ENCODE data around the gene PARN.

DNA sequence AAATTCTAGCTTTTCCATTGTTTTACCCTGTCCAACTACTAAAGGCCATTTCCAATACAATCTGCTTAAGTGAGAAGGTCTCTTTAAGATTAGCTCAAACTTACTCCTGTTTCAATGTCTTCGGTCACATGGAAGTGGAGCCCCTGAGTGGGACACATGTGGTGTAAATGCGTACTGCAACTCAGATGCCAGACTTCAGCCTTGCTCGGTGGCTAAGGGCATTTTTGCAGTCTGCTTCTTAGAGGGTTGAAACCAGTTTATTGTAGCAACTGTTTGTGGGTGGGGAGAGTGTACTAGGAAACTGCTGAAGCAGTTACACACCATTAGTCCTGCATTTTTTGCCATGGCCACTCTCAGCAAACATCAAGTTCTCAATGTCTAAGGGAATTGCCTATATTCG lies 140.6 kb downstream of the PARN start:
- TF ChIP-seq, protein P1, sequence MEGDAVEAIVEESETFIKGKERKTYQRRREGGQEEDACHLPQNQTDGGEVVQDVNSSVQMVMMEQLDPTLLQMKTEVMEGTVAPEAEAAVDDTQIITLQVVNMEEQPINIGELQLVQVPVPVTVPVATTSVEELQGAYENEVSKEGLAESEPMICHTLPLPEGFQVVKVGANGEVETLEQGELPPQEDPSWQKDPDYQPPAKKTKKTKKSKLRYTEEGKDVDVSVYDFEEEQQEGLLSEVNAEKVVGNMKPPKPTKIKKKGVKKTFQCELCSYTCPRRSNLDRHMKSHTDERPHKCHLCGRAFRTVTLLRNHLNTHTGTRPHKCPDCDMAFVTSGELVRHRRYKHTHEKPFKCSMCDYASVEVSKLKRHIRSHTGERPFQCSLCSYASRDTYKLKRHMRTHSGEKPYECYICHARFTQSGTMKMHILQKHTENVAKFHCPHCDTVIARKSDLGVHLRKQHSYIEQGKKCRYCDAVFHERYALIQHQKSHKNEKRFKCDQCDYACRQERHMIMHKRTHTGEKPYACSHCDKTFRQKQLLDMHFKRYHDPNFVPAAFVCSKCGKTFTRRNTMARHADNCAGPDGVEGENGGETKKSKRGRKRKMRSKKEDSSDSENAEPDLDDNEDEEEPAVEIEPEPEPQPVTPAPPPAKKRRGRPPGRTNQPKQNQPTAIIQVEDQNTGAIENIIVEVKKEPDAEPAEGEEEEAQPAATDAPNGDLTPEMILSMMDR (IDR thresholded peaks at IDR 0.05; ENCODE audit: poor library complexity, severe bottlenecking): peak; percentile 14
- TF ChIP-seq EZH2 (IDR thresholded peaks at IDR 0.05; ENCODE audit: borderline replicate concordance, insufficient read depth, low read length, poor library complexity, severe bottlenecking): no peak
- TF ChIP-seq SMC3 (conservative IDR thresholded peaks at IDR 0.05; ENCODE audit: poor library complexity): no peak
- TF ChIP-seq, protein P2, sequence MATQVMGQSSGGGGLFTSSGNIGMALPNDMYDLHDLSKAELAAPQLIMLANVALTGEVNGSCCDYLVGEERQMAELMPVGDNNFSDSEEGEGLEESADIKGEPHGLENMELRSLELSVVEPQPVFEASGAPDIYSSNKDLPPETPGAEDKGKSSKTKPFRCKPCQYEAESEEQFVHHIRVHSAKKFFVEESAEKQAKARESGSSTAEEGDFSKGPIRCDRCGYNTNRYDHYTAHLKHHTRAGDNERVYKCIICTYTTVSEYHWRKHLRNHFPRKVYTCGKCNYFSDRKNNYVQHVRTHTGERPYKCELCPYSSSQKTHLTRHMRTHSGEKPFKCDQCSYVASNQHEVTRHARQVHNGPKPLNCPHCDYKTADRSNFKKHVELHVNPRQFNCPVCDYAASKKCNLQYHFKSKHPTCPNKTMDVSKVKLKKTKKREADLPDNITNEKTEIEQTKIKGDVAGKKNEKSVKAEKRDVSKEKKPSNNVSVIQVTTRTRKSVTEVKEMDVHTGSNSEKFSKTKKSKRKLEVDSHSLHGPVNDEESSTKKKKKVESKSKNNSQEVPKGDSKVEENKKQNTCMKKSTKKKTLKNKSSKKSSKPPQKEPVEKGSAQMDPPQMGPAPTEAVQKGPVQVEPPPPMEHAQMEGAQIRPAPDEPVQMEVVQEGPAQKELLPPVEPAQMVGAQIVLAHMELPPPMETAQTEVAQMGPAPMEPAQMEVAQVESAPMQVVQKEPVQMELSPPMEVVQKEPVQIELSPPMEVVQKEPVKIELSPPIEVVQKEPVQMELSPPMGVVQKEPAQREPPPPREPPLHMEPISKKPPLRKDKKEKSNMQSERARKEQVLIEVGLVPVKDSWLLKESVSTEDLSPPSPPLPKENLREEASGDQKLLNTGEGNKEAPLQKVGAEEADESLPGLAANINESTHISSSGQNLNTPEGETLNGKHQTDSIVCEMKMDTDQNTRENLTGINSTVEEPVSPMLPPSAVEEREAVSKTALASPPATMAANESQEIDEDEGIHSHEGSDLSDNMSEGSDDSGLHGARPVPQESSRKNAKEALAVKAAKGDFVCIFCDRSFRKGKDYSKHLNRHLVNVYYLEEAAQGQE (IDR thresholded peaks at IDR 0.05; ENCODE audit: borderline replicate concordance): no peak
- no peak for TF ChIP-seq POLR2AphosphoS5 (IDR thresholded peaks at IDR 0.05)

Data from neural cell (in vitro differentiated cells).